Stimulated activated CD8-positive, alpha-beta memory T cell treated with anti-CD3 and anti-CD28 coated beads, Interleukin-4, amount 100 ng/mL, for 48 hours (primary cell): ENCODE results near the gene ATP2B2.
"Not testable (repeated sequence)": the region's sequence is repeated elsewhere in the genome, so short reads cannot be mapped to it uniquely, and the experiment has no call there.

Experiments used
- DNase-seq: peaks from one replicate; pipeline ENCODE4 v3.0.0-alpha.2; 2020

The ATP2B2 gene

GRCh38 chr3:10398341-10398740, 107.0 kb downstream of the ATP2B2 start:
- no peak for DNase-seq

- no peak for DNase-seq
These were observed 107.5 kb downstream of the ATP2B2 start for GRCh38 chr3:10397879-10398278.

DNA sequence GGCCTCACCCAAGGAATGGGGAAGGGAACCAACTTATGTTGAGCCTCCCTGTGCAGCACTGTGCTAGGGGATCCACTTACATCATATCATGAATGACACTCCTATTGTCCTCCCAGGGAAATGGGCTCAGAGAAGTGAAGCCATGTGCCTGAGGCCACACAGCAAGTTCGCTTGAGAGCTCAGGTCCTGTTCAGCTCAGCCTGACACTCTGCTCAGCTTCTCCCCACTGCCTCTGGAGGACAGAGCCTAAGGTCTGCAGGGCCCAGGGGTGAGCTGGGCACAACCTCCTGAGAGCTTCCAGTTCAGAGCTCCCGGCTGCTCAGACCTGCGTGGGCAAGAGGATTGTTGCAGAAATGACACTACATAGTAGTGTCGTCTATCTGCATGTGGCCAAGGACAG, 108.5 kb downstream of the ATP2B2 start:
- DNase-seq: no peak

GRCh38 chr3:10396083-10396482, 109.3 kb downstream of the ATP2B2 start:
- DNase-seq: no peak

- no peak for DNase-seq
These were observed 109.7 kb downstream of the ATP2B2 start for GRCh38 chr3:10395671-10396070.

GRCh38 chr3:10395196-10395595, 110.2 kb downstream of the ATP2B2 start:
- no peak for DNase-seq

- DNase-seq: no peak
These were observed 110.8 kb downstream of the ATP2B2 start for GRCh38 chr3:10394491-10395025.

GRCh38 chr3:10393514-10393913, 111.9 kb downstream of the ATP2B2 start:
- no peak for DNase-seq

- DNase-seq: no peak
These were observed 112.4 kb downstream of the ATP2B2 start for GRCh38 chr3:10392906-10393461.

- no peak for DNase-seq
These were observed 113.1 kb downstream of the ATP2B2 start for GRCh38 chr3:10392244-10392643.

DNA sequence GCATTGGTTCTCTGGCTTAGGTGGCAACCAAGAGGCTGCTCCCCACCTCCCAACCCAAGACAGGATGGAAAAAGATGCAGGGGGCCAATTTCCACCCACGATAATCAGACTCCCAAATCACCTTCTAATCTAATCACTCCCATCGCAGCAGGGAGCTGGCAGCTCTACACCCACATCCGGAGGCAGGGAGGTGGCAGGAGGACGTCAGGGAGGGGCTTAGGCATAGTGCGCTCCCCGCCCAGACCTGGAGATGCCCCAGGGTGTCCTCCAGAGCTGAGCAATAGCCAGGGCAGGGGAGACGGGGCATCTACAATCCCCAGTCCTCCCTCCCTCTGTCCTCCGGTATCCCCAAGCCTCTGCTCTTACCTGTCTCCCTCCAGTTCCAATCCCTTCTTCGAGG, 114.0 kb downstream of the ATP2B2 start:
- no peak for DNase-seq

DNA sequence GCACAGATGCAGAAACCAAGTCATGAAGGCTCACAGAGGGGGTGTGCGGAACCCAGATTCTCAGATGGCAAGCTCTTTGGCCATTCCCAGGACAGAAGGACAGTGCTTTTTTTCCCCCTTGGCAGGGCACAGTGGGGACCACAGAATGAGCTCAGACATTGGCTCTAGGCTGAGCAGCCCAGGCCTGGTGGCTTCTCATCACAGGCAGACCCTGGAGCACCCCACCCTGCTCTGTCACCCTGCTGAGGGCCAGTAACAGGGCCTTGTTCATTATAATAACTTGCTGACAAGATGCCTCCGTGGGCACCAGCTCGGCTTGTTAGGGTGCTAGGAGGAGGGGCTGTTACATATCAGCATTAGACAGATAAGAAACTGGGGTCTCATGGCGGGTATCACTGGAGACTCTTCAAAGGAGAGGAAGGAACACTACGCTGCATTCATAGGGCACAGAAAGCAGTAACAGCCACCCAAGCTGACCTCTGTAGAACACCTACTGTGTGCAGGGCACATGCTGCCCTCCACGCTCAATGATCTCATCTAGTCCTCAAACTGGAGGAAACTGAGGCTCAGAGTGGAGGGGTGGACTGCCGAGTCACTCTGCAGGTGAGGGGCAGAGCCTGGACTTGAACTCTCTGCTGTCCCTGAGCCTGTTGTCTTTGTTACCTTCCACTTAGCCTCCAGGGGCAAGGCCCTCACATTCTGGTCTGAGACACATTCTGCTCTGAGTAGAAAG, 114.6 kb downstream of the ATP2B2 start:
- DNase-seq: no peak

DNA sequence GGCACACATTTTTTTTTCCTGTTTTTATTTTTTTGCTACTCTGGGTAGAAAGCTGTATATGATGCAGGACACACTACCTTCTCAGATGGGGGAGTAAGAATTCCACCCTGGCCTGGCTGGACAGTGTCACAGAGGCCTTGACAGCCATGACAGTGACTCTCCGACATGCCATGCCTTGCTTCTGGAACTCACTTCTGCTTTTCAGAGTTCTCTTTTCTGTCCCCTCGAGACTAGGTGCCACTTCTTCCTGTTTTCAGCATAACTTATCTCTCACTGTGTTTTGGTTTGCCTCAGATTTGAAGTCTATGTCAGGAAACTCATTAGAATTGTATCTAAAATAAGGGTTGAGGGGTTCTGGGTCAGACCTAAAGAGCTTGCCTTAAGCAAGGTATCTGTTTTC, 115.4 kb downstream of the ATP2B2 start:
- DNase-seq: no peak

DNA sequence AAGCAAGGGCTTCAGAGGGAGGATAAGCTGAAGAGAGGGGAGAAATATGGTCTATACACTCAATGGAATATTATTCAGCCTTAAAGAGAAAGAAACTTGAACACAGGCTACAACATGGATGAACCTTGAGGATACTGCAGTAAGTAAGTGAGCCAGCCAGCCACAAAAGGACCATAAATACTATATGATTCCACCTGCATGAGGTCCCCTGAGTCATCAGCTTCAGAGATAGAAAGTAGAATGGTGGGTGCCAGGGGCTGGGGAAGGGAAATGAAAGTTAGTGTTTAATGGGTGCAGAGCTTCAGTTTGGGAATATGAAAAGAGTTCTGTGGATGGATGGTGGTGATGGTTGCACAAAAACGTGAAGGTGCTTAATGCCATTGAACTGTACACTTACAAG, 116.0 kb downstream of the ATP2B2 start:
- no peak for DNase-seq

DNA sequence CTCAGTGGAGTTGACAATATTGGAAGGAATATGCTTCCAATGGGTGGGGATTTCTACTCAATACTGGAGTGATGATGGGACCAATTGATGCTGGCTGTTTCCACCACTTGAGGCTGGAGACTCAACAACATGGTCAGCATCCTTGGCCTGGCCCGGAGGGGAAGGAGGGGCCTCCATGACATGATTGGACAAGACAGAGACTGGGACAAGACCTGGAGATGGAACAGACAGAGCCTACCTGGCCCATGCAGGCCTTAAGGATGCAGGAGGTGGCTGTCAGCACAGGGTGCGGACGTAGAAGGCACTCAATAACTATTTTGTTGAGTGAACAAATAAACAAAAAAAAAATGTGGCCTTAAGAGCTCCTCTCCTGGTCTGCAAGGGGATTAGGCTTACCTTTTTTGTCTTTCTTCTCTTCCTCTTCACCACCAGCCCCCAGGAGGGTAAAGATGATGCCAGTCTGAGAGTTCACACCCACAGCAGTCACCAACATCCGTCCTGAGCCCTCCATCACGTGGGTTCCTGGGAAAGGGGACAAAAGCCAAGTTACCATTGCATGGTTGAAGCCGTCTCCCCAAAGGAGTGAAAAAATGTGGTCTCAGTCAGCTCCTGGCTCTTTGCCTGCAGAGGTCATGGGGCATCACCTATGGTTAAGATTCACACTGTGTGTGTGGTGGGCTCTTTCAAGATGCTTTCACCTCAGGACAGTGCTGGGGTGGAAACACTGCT, 117.3 kb downstream of the ATP2B2 start:
- no peak for DNase-seq

DNA sequence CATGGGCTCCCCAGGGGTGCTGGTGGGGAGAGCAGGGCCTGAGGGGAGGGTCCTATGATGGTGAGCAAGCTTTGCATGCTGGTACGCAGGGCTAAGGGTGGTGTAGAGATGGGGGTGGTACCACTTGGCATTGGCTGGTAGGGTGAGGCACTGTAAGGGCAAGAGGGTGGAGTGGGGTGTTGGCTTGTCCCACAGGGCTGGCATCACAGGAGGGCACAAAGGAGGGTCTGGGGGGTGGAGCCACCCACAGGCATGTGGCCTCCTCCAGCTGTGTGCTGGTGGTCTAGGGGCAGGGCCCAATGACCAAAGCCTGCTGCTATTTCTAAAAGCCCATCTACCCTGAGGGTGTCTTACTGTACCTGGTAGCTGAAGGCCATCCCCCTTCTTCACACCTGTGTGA, 119.3 kb downstream of the ATP2B2 start:
- no peak for DNase-seq

GRCh38 chr3:10384541-10385360, 120.6 kb downstream of the ATP2B2 start:
- DNase-seq: no peak

DNA sequence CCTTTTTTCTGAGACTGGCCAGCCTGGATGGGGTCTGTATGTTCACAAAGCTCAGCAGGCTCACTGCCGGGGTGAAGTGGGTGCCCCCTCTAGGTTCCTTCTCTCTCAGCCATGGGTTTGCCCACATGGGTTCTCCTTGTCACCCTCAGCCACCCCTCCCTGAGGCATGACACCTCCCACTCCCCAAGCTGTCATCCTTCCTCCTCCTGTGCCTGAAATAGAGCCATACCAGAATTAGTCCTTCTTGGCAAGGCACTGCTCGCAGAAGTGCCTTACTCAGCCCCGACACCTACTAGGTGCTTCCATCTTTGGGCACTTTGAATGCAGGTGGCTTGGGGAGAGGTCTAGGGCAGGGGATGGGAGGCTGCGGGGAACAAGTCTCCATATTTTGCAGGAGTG, 121.5 kb downstream of the ATP2B2 start:
- no peak for DNase-seq

GRCh38 chr3:10382892-10383849, 122.2 kb downstream of the ATP2B2 start:
- DNase-seq: no peak

DNA sequence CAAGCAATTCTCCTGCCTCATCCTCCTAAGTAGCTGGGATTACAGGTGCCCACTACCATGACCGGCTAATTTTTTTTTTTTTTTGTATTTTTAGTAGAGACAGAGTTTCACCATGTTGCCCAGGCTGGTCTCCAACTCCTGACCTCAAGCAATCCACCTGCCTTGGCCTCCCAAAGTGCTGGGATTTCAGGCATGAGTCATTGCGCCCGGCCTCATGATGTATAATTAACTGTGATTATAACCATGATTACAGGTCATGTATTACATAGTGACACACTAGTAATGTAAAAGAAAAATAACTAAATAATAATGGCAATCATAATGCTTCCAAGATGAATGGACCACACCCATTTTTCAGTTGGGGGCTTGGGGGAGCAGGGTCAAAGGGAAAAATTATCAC, 122.9 kb downstream of the ATP2B2 start:
- DNase-seq: not testable (repeated sequence)

DNA sequence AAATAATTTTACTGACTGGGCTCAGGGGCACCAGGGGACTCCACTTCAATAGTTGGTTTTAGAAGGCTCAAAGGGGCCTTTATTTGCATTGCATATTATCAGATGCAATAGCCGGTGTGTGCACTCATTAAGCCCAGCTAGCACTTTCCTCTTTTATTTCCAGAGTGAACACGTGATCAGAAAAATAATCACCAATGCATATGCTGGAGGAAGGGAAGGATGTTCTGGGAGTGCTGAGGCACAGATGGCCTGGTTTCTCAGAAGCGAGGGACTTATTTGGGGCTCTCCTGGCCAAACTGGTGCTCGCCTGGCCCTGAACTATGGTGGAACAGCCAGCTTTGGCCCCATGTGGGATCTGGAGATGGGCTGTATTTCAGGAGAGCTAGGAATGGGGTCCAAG, 124.0 kb downstream of the ATP2B2 start:
- no peak for DNase-seq

DNA sequence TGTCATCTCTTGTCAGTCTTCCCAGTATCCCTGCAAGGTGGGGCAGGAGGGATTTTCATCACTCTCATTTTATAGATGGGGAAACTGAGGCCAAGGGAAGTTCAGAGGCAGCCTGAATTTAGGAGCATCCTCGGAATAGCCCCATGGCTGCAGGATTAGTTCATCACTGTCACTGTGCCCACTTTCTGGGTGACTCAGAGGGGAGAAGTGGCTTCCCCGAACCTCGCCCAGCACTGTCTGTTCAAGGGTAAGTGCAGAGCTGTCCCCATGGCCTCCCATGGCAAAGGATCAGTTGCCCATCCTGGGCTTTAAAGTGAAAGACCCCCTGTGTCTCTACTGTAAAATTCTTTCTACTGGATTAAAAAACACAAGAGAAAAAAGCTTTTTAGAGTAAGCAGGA, 124.5 kb downstream of the ATP2B2 start:
- DNase-seq: no peak
